HCT116 (cell line): ENCODE measurements around the gene S1PR3.

Source experiments
- CTCF ChIP-seq, 3 experiments: fragments of 200-600 bp in 1 of 3; sonication (generic) in 1 of 3; IDR thresholded peaks in 2 of 3; conservative IDR thresholded peaks in 1 of 3; 2 replicates each; pipeline ENCODE4 v1.5.1; 2012 to 2017; ENCODE audit warnings: low read depth in 2 of 3, low read length in 2 of 3, antibody characterized with exemption in 1 of 3, borderline replicate concordance in 1 of 3, control low read depth in 1 of 3, mild to moderate bottlenecking in 1 of 3, mixed read lengths in 1 of 3, mixed run types in 1 of 3, moderate library complexity in 1 of 3; ENCODE audit not compliant: insufficient read depth in 1 of 3
- EZH2phosphoT487 ChIP-seq: fragments of 200-600 bp; IDR thresholded peaks from 2 replicates; pipeline ENCODE4 v1.6.1; 2018; ENCODE audit warnings: antibody characterized with exemption, borderline replicate concordance
- MAX ChIP-seq: IDR thresholded peaks from 2 replicates; pipeline ENCODE4 v1.6.1; 2012
- POLR2A ChIP-seq: IDR thresholded peaks from 2 replicates; pipeline ENCODE4 v1.7.0; 2011; ENCODE audit warnings: borderline replicate concordance; ENCODE audit not compliant: insufficient read depth, insufficient read length; ENCODE audit errors: extremely low read depth
- POLR2AphosphoS5 ChIP-seq: IDR thresholded peaks from 2 replicates; pipeline ENCODE4 v1.6.1; 2011; ENCODE audit warnings: mild to moderate bottlenecking, low read depth, low read length, moderate library complexity
- SIN3A ChIP-seq: IDR thresholded peaks from 2 replicates; pipeline ENCODE4 v1.6.1; 2012; ENCODE audit warnings: low read depth
- SRF ChIP-seq: IDR thresholded peaks from 2 replicates; pipeline ENCODE4 v1.6.1; 2012; ENCODE audit warnings: low read depth

GRCh38 chr9:88993871-88994460, 2.7 kb downstream of the S1PR3 start:
- TF ChIP-seq CTCF (IDR thresholded peaks at IDR 0.05 in 2 of 3, conservative IDR thresholded peaks at IDR 0.05 in 1 of 3; ENCODE audit: borderline replicate concordance in 1 of 3, insufficient read depth in 1 of 3, low read depth in 2 of 3, low read length in 2 of 3) (no peak), SRF (no peak), POLR2AphosphoS5 (no peak), POLR2A (no peak), MAX (no peak), EZH2phosphoT487 (no peak), SIN3A (no peak)
